DOHH2 (cell line): ENCODE results near the gene AGBL1.

Experiments used
- EZH2phosphoT487 ChIP-seq: fragments of 200-600 bp; sonication (generic); IDR thresholded peaks from 2 replicates; pipeline ENCODE4 v1.6.1; 2017; ENCODE audit warnings: borderline replicate concordance, mild to moderate bottlenecking, antibody characterized with exemption, low read length, moderate library complexity, mixed read lengths
- TF ChIP-seq, protein P1 (sequence below): fragments of 200-600 bp; sonication (generic); IDR thresholded peaks from one replicate; pipeline ENCODE4 v1.5.1; 2014; ENCODE audit warnings: antibody characterized with exemption, mild to moderate bottlenecking, low read depth, low read length; ENCODE audit not compliant: poor library complexity, severe bottlenecking

DNA sequence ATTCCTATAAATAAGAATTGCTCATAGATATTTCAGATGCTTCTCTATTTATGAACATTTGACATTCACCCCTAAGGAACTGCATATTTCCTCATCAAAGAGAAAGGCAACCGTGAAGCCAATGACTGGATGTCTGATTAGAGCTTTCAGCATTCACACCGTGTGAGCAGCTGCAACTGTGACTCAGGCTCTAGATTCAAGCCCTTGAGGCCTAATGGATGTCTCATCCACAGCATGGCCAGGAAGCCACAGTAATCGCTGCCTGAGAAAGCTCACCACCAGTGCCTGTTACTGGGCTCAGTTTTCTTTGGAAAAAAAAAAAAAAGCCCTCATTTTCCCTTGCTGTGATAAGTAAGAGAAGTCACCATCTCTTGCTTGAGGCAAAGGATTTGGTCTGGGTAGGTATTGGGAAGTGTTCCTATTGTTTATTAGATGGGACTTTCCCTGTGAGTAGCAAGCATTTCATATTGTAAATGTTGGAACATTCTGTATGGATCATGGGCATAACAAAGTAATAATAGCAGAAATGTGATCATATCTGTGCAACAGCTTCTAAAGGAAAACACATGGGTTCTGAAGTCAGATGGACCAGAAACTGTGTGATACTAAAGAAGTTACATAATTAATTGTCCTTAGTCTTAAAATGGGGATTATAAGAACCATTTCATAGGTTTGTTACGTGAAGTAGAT is 783.7 kb downstream of the AGBL1 start:
- TF ChIP-seq, protein P1, sequence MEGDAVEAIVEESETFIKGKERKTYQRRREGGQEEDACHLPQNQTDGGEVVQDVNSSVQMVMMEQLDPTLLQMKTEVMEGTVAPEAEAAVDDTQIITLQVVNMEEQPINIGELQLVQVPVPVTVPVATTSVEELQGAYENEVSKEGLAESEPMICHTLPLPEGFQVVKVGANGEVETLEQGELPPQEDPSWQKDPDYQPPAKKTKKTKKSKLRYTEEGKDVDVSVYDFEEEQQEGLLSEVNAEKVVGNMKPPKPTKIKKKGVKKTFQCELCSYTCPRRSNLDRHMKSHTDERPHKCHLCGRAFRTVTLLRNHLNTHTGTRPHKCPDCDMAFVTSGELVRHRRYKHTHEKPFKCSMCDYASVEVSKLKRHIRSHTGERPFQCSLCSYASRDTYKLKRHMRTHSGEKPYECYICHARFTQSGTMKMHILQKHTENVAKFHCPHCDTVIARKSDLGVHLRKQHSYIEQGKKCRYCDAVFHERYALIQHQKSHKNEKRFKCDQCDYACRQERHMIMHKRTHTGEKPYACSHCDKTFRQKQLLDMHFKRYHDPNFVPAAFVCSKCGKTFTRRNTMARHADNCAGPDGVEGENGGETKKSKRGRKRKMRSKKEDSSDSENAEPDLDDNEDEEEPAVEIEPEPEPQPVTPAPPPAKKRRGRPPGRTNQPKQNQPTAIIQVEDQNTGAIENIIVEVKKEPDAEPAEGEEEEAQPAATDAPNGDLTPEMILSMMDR, result no peak
- TF ChIP-seq EZH2phosphoT487, result no peak
